Caco-2 (cell line): ENCODE results near the gene SH2B2. TPM values are rescaled to one million over a fixed set of nuclear protein-coding genes. Genes with fewer than 3 reads are reported as not detected.

Experiments used
- BruUV-seq: library from RNA; stranded (reverse); fragments of 400-500 nt; replicated peaks from 2 replicates; lab custom pipeline; 2021; lab: Mats Ljungman, UMichigan
- CTCF ChIA-PET: fragments of 300-600 bp; sonication (Branson Sonifier 250); formaldehyde crosslinking; loops from one replicate; lab custom pipeline; 2022; ENCODE audit warnings: antibody characterized with exemption; lab: Charles Lee
- POLR2A ChIA-PET: fragments of 300-600 bp; sonication (Branson Sonifier 250); formaldehyde crosslinking; loops from one replicate; lab custom pipeline; 2022; ENCODE audit warnings: antibody characterized with exemption; lab: Charles Lee
- DNase-seq, 2 experiments: peaks; one replicate each; pipeline versions ENCODE4 v3.0.0 to v3.0.0-alpha.2; 2020 to 2022
- H3K27me3 ChIP-seq: replicated peaks from 2 replicates; pipeline ENCODE4 v1.6.0; 2011; ENCODE audit warnings: low read length; ENCODE audit not compliant: control insufficient read depth, insufficient read depth
- H3K36me3 ChIP-seq: 2 replicates; pipeline ENCODE4 v1.5.1; 2011; ENCODE audit warnings: low read length; ENCODE audit not compliant: control insufficient read depth, insufficient read depth
- H3K4me1 ChIP-seq: fragments of 250-450 bp; sonication (Bioruptor Pico); 2 replicates; pipeline ENCODE4 v1.5.1; 2020; ENCODE audit warnings: mild to moderate bottlenecking
- H3K4me3 ChIP-seq: 2 replicates; pipeline ENCODE4 v1.5.1; 2011; ENCODE audit warnings: low read depth, mild to moderate bottlenecking, control low read depth, low read length
- H3K9me3 ChIP-seq: fragments of 250-450 bp; sonication (Bioruptor Pico); 2 replicates; pipeline ENCODE4 v1.5.1; 2020; ENCODE audit warnings: mild to moderate bottlenecking, moderate library complexity
- H3K27ac Mint-ChIP-seq: one replicate; pipeline ENCODE4 v1.8.0; 2022; ENCODE audit warnings: mixed read lengths; ENCODE audit not compliant: unreplicated experiment
- H3K27me3 Mint-ChIP-seq: one replicate; pipeline ENCODE4 v1.8.0; 2022; ENCODE audit warnings: mixed read lengths; ENCODE audit not compliant: insufficient read depth, unreplicated experiment
- H3K36me3 Mint-ChIP-seq: one replicate; pipeline ENCODE4 v1.8.0; 2022; ENCODE audit warnings: mild to moderate bottlenecking, mixed read lengths; ENCODE audit not compliant: insufficient read depth, unreplicated experiment
- H3K4me1 Mint-ChIP-seq: one replicate; pipeline ENCODE4 v1.8.0; 2022; ENCODE audit warnings: low read depth, mixed read lengths; ENCODE audit not compliant: unreplicated experiment
- H3K4me3 Mint-ChIP-seq: one replicate; pipeline ENCODE4 v1.8.0; 2022; ENCODE audit warnings: mild to moderate bottlenecking, moderate library complexity, mixed read lengths; ENCODE audit not compliant: unreplicated experiment
- H3K9me3 Mint-ChIP-seq: one replicate; pipeline ENCODE4 v1.8.0; 2022; ENCODE audit warnings: mixed read lengths; ENCODE audit not compliant: unreplicated experiment
- CTCF ChIP-seq, 2 experiments: fragments of 200-600 bp in 1 of 2; IDR thresholded peaks; 1 replicate in 1 of 2; 2 replicates in 1 of 2; pipeline versions ENCODE4 v1.5.1 to v1.8.0; 2011 to 2022; ENCODE audit warnings: antibody characterized with exemption in 1 of 2, control low read depth in 1 of 2, inconsistent platforms in 1 of 2, low read depth in 1 of 2, low read length in 1 of 2, mild to moderate bottlenecking in 1 of 2, moderate library complexity in 1 of 2; ENCODE audit not compliant: insufficient read depth in 1 of 2, severe bottlenecking in 1 of 2, unreplicated experiment in 1 of 2
- intact Hi-C: fragments of 100-400 bp; cut with micrococcal nuclease; formaldehyde crosslinking; loops from one replicate; pipeline ENCODE4 v1.10.0; 2022; ENCODE audit not compliant: unreplicated experiment
- total RNA-seq: library from RNA; stranded (reverse); gene quantifications from 2 replicates; pipeline ENCODE4 v1.2.3, GENCODE V29; 2022

The SH2B2 gene
- total RNA-seq, 1 experiment from 2014 or later: 10.6 TPM

- intact Hi-C loops: no loop called here
- no peak overlapping the region for H3K4me3 ChIP-seq
- peaks cover 51% of the 10 kb centered on the region for H3K36me3 Mint-ChIP-seq
- H3K27me3 ChIP-seq: no peaks in the 10 kb centered on the region
- H3K36me3 ChIP-seq: no peaks in the 10 kb centered on the region
- H3K27me3 Mint-ChIP-seq: no peaks in the 10 kb centered on the region
- H3K4me1 Mint-ChIP-seq: no peaks in the 10 kb centered on the region
- BruUV-seq: no TSS peak
- ChIA-PET POLR2A (no interaction called here), CTCF (no interaction called here)
- DNase-seq: no peak
- TF ChIP-seq CTCF (IDR thresholded peaks at IDR 0.05; ENCODE audit: insufficient read depth in 1 of 2, low read depth in 1 of 2, low read length in 1 of 2, severe bottlenecking in 1 of 2, unreplicated experiment in 1 of 2): no peak
- no peaks in the 10 kb centered on the region for H3K9me3 ChIP-seq
- no peak overlapping the region for H3K27ac Mint-ChIP-seq
- H3K4me3 Mint-ChIP-seq: no peak overlapping the region
- H3K9me3 Mint-ChIP-seq: no peaks in the 10 kb centered on the region
- H3K4me1 ChIP-seq: no peaks in the 10 kb centered on the region
These were observed 22.2 kb upstream of the SH2B2 start for GRCh38 chr7:102264367-102264891.

DNA sequence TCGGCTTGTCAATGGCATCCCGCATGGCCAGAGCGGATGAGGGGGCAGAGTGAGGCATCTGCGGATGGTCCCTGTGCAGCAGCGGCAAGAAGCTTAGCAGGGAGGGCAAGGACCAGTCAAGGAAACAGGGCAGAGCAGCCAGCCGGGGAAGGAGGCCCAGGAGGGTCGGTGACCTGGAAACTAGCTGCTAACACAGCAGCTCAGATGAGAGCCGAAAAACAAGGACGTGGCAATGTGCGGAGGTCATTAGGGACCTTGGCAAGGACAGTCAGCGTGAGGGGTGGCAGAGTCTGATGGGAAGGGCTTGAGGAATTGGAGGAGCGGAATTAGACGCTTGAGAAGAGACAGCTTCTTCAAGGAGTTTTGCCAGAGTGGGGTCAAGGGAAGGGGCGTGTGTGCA lies 20.1 kb upstream of the SH2B2 start:
- CTCF ChIA-PET: interaction anchor here (0.6 kb wide), 1 partner anchor 97 kb away, joined by 3 read pairs; no protein-coding TSS in a partner anchor
- H3K4me1 ChIP-seq: no peaks in the 10 kb centered on the region
- no TSS peak for BruUV-seq
- no peaks in the 10 kb centered on the region for H3K36me3 ChIP-seq
- no peaks in the 10 kb centered on the region for H3K27me3 ChIP-seq
- H3K4me1 Mint-ChIP-seq: no peaks in the 10 kb centered on the region
- intact Hi-C loops: no loop called here
- POLR2A ChIA-PET: no interaction called here
- no peaks in the 10 kb centered on the region for H3K9me3 ChIP-seq
- no peak for TF ChIP-seq CTCF (IDR thresholded peaks at IDR 0.05; ENCODE audit: insufficient read depth in 1 of 2, low read depth in 1 of 2, low read length in 1 of 2, severe bottlenecking in 1 of 2, unreplicated experiment in 1 of 2)
- no peaks in the 10 kb centered on the region for H3K9me3 Mint-ChIP-seq
- H3K27ac Mint-ChIP-seq: peak overlapping the region; percentile 22
- H3K4me3 Mint-ChIP-seq: no peak overlapping the region
- H3K27me3 Mint-ChIP-seq: no peaks in the 10 kb centered on the region
- DNase-seq: no peak
- H3K36me3 Mint-ChIP-seq: peaks cover 46% of the 10 kb centered on the region
- H3K4me3 ChIP-seq: no peak overlapping the region

DNA sequence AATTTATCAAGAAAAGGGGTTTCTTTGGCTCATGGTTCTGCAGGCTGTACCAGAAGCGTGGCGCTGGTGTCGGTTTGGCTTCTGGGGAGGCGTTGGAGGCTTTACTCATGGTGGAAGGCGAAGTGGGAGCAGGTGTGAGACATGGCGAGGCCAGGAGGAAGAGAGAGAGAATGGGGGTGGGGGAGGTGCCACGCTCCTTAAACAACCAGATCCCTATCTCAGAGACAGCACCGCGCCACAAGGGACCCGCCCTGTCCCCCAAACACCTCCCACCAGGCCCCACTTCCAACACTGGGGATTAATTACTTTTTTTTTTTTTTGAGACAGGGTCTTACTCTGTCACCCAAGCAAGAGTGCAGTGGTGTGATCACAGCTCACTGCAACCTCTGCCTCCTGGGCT lies 18.0 kb upstream of the SH2B2 start:
- Mint-ChIP-seq H3K27me3 (no peaks in the 10 kb centered on the region), H3K4me1 (peaks cover 5% of the 10 kb centered on the region), H3K27ac (no peak overlapping the region), H3K9me3 (no peaks in the 10 kb centered on the region), H3K36me3 (peaks cover 27% of the 10 kb centered on the region), H3K4me3 (no peak overlapping the region)
- H3K36me3 ChIP-seq: no peaks in the 10 kb centered on the region
- TF ChIP-seq CTCF (IDR thresholded peaks at IDR 0.05; ENCODE audit: insufficient read depth in 1 of 2, low read depth in 1 of 2, low read length in 1 of 2, severe bottlenecking in 1 of 2, unreplicated experiment in 1 of 2): no peak
- no peaks in the 10 kb centered on the region for H3K9me3 ChIP-seq
- intact Hi-C loops: no loop called here
- BruUV-seq: no TSS peak
- peaks cover 9% of the 10 kb centered on the region for H3K4me1 ChIP-seq
- no peaks in the 10 kb centered on the region for H3K27me3 ChIP-seq
- H3K4me3 ChIP-seq: no peak overlapping the region
- POLR2A ChIA-PET: interaction anchor here (0.7 kb wide), 1 partner anchor 49 kb away, joined by 6 read pairs; no protein-coding TSS in a partner anchor
- CTCF ChIA-PET: no interaction called here
- no peak for DNase-seq
